SK-N-SH treated with all-trans-retinoic acid at 6 μM for 48 hours (cell line): ENCODE measurements around the gene SCARB2.

Experiments
- ATAC-seq: fragments of 200-7000 bp; cut with Tn5 transposase; 3 replicates; pipeline ENCODE4 v1.9.1; 2020; ENCODE audit warnings: mild to moderate bottlenecking, moderate library complexity
- ARNTL ChIP-seq: fragments of 450-650 bp; formaldehyde crosslinking; IDR thresholded peaks from 2 replicates; pipeline ENCODE4 v1.5.0; 2020; ENCODE audit warnings: low read depth, mild to moderate bottlenecking, moderate library complexity, borderline replicate concordance
- BACH2 ChIP-seq: fragments of 250-450 bp; sonication (Bioruptor Pico); IDR thresholded peaks from 2 replicates; pipeline ENCODE4 v1.9.0; 2021; ENCODE audit warnings: mild to moderate bottlenecking, borderline replicate concordance
- CREB5 ChIP-seq: fragments of 250-450 bp; sonication (Bioruptor Pico); IDR thresholded peaks from 2 replicates; pipeline ENCODE4 v1.5.1; 2020; ENCODE audit warnings: low read depth, mild to moderate bottlenecking, moderate library complexity
- CSDC2 ChIP-seq: fragments of 250-450 bp; sonication (Bioruptor Pico); IDR thresholded peaks from 2 replicates; pipeline ENCODE4 v1.5.0; 2020; ENCODE audit warnings: mild to moderate bottlenecking, moderate library complexity
- ESRRG ChIP-seq: fragments of 250-450 bp; sonication (Bioruptor Pico); IDR thresholded peaks from 2 replicates; pipeline ENCODE4 v1.6.1; 2021; ENCODE audit warnings: mild to moderate bottlenecking
- GLIS3 ChIP-seq: fragments of 250-450 bp; sonication (Bioruptor Pico); IDR thresholded peaks from 2 replicates; pipeline ENCODE4 v1.5.0; 2020; ENCODE audit warnings: mild to moderate bottlenecking, moderate library complexity
- ISL1 ChIP-seq: fragments of 250-450 bp; sonication (Bioruptor Pico); IDR thresholded peaks from 2 replicates; pipeline ENCODE4 v2.1.2; 2022; ENCODE audit warnings: mild to moderate bottlenecking, moderate library complexity
- OSR1 ChIP-seq: fragments of 250-450 bp; sonication (Bioruptor Pico); IDR thresholded peaks from 2 replicates; pipeline ENCODE4 v1.8.0; 2022; ENCODE audit warnings: moderate library complexity, mild to moderate bottlenecking, inconsistent platforms
- PATZ1 ChIP-seq: fragments of 250-450 bp; sonication (Bioruptor Pico); IDR thresholded peaks from 2 replicates; pipeline ENCODE4 v1.8.0; 2020; ENCODE audit warnings: mild to moderate bottlenecking, moderate library complexity, borderline replicate concordance
- POU6F1 ChIP-seq: fragments of 250-450 bp; sonication (Bioruptor Pico); IDR thresholded peaks from 2 replicates; pipeline ENCODE4 v1.8.0; 2021; ENCODE audit warnings: low read depth, mild to moderate bottlenecking, moderate library complexity, borderline replicate concordance
- RARB ChIP-seq: fragments of 250-450 bp; sonication (Bioruptor Pico); IDR thresholded peaks from 2 replicates; pipeline ENCODE4 v1.8.0; 2021; ENCODE audit warnings: mild to moderate bottlenecking, moderate library complexity
- TCF4 ChIP-seq: fragments of 250-450 bp; sonication (Bioruptor Pico); IDR thresholded peaks from 2 replicates; pipeline ENCODE4 v1.8.0; 2021; ENCODE audit warnings: mild to moderate bottlenecking, moderate library complexity, borderline replicate concordance
- ZC3H10 ChIP-seq: fragments of 250-450 bp; sonication (Bioruptor Pico); IDR thresholded peaks from 2 replicates; pipeline ENCODE4 v1.5.1; 2021; ENCODE audit warnings: mild to moderate bottlenecking, moderate library complexity
- ZFP3 ChIP-seq: fragments of 250-450 bp; sonication (Bioruptor Pico); IDR thresholded peaks from 2 replicates; pipeline ENCODE4 v1.5.0; 2020; ENCODE audit warnings: mild to moderate bottlenecking, moderate library complexity
- ZFP30 ChIP-seq: fragments of 450-650 bp; formaldehyde crosslinking; IDR thresholded peaks from 2 replicates; pipeline ENCODE4 v1.5.0; 2022; ENCODE audit warnings: mild to moderate bottlenecking, moderate library complexity
- ZNF565 ChIP-seq: fragments of 450-650 bp; formaldehyde crosslinking; conservative IDR thresholded peaks from 2 replicates; pipeline ENCODE4 v1.5.0; 2020; ENCODE audit warnings: low read depth, mild to moderate bottlenecking, moderate library complexity
- ZNF70 ChIP-seq: fragments of 450-650 bp; formaldehyde crosslinking; IDR thresholded peaks from 2 replicates; pipeline ENCODE4 v1.5.0; 2020; ENCODE audit warnings: mild to moderate bottlenecking, moderate library complexity
- ZNF8 ChIP-seq: fragments of 450-650 bp; formaldehyde crosslinking; IDR thresholded peaks from 2 replicates; pipeline ENCODE4 v1.5.0; 2020; ENCODE audit warnings: mild to moderate bottlenecking, moderate library complexity

Gene SCARB2

GRCh38 chr4:76252271-76252653, 38.6 kb upstream of the SCARB2 start:
- no peak for ATAC-seq
- TF ChIP-seq BACH2 (CRISPR knock-in tag) (no peak), ZNF565 (CRISPR knock-in tag) (no peak), ARNTL (CRISPR knock-in tag) (no peak), ESRRG (no peak), ZC3H10 (CRISPR knock-in tag) (no peak), POU6F1 (no peak), ZFP3 (no peak), GLIS3 (CRISPR knock-in tag) (no peak), CSDC2 (CRISPR knock-in tag) (no peak)
- TF ChIP-seq, all 23 proteins: peak for 0

GRCh38 chr4:76251441-76252270, 38.0 kb upstream of the SCARB2 start, which contains the start of gene FAM47E:
TSS of gene FAM47E (plus strand) at chr4:76251721. CDS start at chr4:76251747, 26 bp downstream.
- TF ChIP-seq PATZ1 (CRISPR knock-in tag) (no peak), ZNF70 (CRISPR knock-in tag) (0 out of 2 replicates have a peak, but pooled peaks have one; percentile 6), CREB5 (CRISPR knock-in tag) (no peak), TCF4 (CRISPR knock-in tag) (peak; percentile 83), GLIS3 (CRISPR knock-in tag) (peak; percentile 35; the same call in 1 of the 2 replicates), ZNF8 (peak; percentile 65), RARB (CRISPR knock-in tag) (no peak), OSR1 (CRISPR knock-in tag) (no peak), ZFP30 (CRISPR knock-in tag) (no peak)
- TF ChIP-seq, all 23 proteins: peak for 4
- ATAC-seq, result peak; percentile 98

- ATAC-seq, result peak; percentile 10; the same call in 2 of the 3 replicates
- no peak for TF ChIP-seq ISL1
- no peak for TF ChIP-seq POU6F1
Observed at GRCh38 chr4:76250962-76251361, 37.3 kb upstream of the SCARB2 start.

GRCh38 chr4:76246852-76247251, 33.2 kb upstream of the SCARB2 start:
- ATAC-seq, result no peak
- TF ChIP-seq ZC3H10 (CRISPR knock-in tag) (no peak), POU6F1 (no peak), PATZ1 (CRISPR knock-in tag) (no peak)
